HepG2 (cell line): ENCODE data around the gene TECTB. TPM values are rescaled to one million over a fixed set of nuclear protein-coding genes. Genes with fewer than 3 reads are reported as not detected.
A peak's percentile ranks its signal among the peaks of the same experiment; 100 is the strongest.

Experiments
- ATAC-seq: fragments of 200-7000 bp; cut with Tn5 transposase; 3 replicates; pipeline ENCODE4 v1.9.1; 2020; ENCODE audit warnings: mild to moderate bottlenecking, moderate library complexity
- BruUV-seq: library from RNA; stranded (reverse); fragments of 400-500 nt; replicated peaks from 2 replicates; lab custom pipeline; 2021; lab: Mats Ljungman, UMichigan
- CTCF ChIA-PET: fragments of 300-600 bp; formaldehyde crosslinking; extraction: SDS; loops from one replicate; lab custom pipeline; 2021; ENCODE audit warnings: low total read pairs, inconsistent platforms, low intra/inter-chr PET ratio; lab: Yijun Ruan, JAX
- POLR2A ChIA-PET: fragments of 350-600 bp; sonication (Branson Sonifier 250); formaldehyde crosslinking; loops from one replicate; lab custom pipeline; 2020; ENCODE audit warnings: antibody characterized with exemption, inconsistent platforms; lab: Yijun Ruan, JAX
- DNase-seq: peaks from one replicate; pipeline ENCODE4 v3.0.0-alpha.2; 2015; ENCODE audit warnings: low spot score
- FAIRE-seq: peaks from 3 replicates; lab custom pipeline; 2011; peaks lifted over from hg19 to GRCh38; lab: Jason Lieb, UNC
- H2AFZ ChIP-seq: one replicate; pipeline ENCODE4 v1.6.1; 2011; ENCODE audit warnings: low read length, inconsistent platforms
- H3K27ac ChIP-seq: fragments of 300-600 bp; 3 replicates; pipeline ENCODE4 v1.8.0; 2011; ENCODE audit warnings: mixed run types, mild to moderate bottlenecking, mixed read lengths, low read length, inconsistent platforms; ENCODE audit not compliant: insufficient read depth; ENCODE audit errors: extremely low read length
- H3K27me3 ChIP-seq, 2 experiments: fragments of 200-600 bp in 1 of 2; 2 replicates in 1 of 2; 3 replicates in 1 of 2; pipeline versions ENCODE4 v1.6.0 to v1.8.0; 2011; ENCODE audit warnings: low read length in 2 of 2, mild to moderate bottlenecking in 2 of 2, moderate library complexity in 2 of 2, inconsistent platforms in 1 of 2; ENCODE audit not compliant: insufficient read depth in 2 of 2, control insufficient read depth in 1 of 2
- H3K36me3 ChIP-seq, 2 experiments: fragments of 200-600 bp in 1 of 2; replicated peaks in 1 of 2; 2 replicates in 1 of 2; 3 replicates in 1 of 2; pipeline versions ENCODE4 v1.5.1 to v1.8.0; 2011; ENCODE audit warnings: low read length in 2 of 2, inconsistent platforms in 1 of 2; ENCODE audit not compliant: insufficient read depth in 2 of 2, control insufficient read depth in 1 of 2
- H3K4me1 ChIP-seq: 2 replicates; pipeline ENCODE4 v1.5.1; 2012; ENCODE audit warnings: low read length, inconsistent platforms; ENCODE audit not compliant: insufficient read depth
- H3K4me2 ChIP-seq: 2 replicates; pipeline ENCODE4 v1.6.0; 2011; ENCODE audit warnings: low read depth, low read length, inconsistent platforms
- H3K4me3 ChIP-seq, 3 experiments: fragments of 200-600 bp in 1 of 3; sonication (generic), shearing (Covaris generic) in 1 of 3; replicated peaks in 1 of 3; 2 replicates each; pipeline ENCODE4 v1.5.1; 2011 to 2016; ENCODE audit warnings: low read length in 3 of 3, inconsistent platforms in 2 of 3, low read depth in 2 of 3, mild to moderate bottlenecking in 2 of 3, control low read depth in 1 of 3, mixed read lengths in 1 of 3; ENCODE audit not compliant: insufficient read depth in 1 of 3
- H3K79me2 ChIP-seq: one replicate; pipeline ENCODE4 v1.6.1; 2011; ENCODE audit warnings: low read length, inconsistent platforms; ENCODE audit not compliant: insufficient read depth
- H3K9ac ChIP-seq: 2 replicates; pipeline ENCODE4 v1.6.0; 2011; ENCODE audit warnings: mild to moderate bottlenecking, low read depth, low read length, inconsistent platforms; ENCODE audit not compliant: insufficient read depth
- H3K9me3 ChIP-seq: 2 replicates; pipeline ENCODE4 v1.5.1; 2012; ENCODE audit warnings: mild to moderate bottlenecking, low read length
- H4K20me1 ChIP-seq: 2 replicates; pipeline ENCODE4 v1.6.0; 2011; ENCODE audit warnings: inconsistent platforms, mild to moderate bottlenecking, low read length, moderate library complexity; ENCODE audit not compliant: insufficient read depth
- ARID5B ChIP-seq: IDR thresholded peaks from 2 replicates; pipeline ENCODE4 v1.4.0; 2020; ENCODE audit warnings: mild to moderate bottlenecking, missing genetic modification reagents
- KAT8 ChIP-seq: IDR thresholded peaks from 2 replicates; pipeline ENCODE4 v1.6.1; 2016; ENCODE audit warnings: missing genetic modification reagents, missing compliant biosample characterization
- MIXL1 ChIP-seq: IDR thresholded peaks from 2 replicates; pipeline ENCODE4 v1.6.1; 2016
- MNT ChIP-seq: fragments of 450-650 bp; IDR thresholded peaks from 2 replicates; pipeline ENCODE4 v1.6.1; 2016
- PREB ChIP-seq: sonication (generic); formaldehyde crosslinking; IDR thresholded peaks from 2 replicates; pipeline ENCODE4 v1.4.0; 2020; ENCODE audit warnings: missing genetic modification reagents
- U2AF1 ChIP-seq: fragments of 200-400 bp; formaldehyde crosslinking; optimal IDR thresholded peaks from 2 replicates; pipeline ENCODE3; 2017; ENCODE audit warnings: mild to moderate bottlenecking, low read depth, low read length
- YY1 ChIP-seq: IDR thresholded peaks from 2 replicates; pipeline ENCODE4 v1.6.1; 2011; ENCODE audit warnings: low read length, low read depth, moderate library complexity, mild to moderate bottlenecking; ENCODE audit not compliant: insufficient read depth, insufficient replicate concordance
- ZNF589 ChIP-seq: sonication (generic); formaldehyde crosslinking; conservative IDR thresholded peaks from 2 replicates; pipeline ENCODE4 v1.8.0; 2022; ENCODE audit warnings: mild to moderate bottlenecking, moderate library complexity, missing genetic modification reagents
- WGBS: methylation state at CpG from one replicate; pipeline ENCODE4 v1.1.6; 2017; ENCODE audit warnings: low lambda C conversion rate; 5-methylcytosine and 5-hydroxymethylcytosine counted together
- in situ Hi-C: cut with HindIII; loops from 2 replicates; pipeline ENCODE4 v1.10.0; 2017; ENCODE audit warnings: low pct_unique_long_range_greater_than_20kb; ENCODE audit not compliant: extremely low pct_ligation_motif_present
- intact Hi-C: fragments of 100-400 bp; cut with micrococcal nuclease; formaldehyde crosslinking; loops from one replicate; pipeline ENCODE4 v1.10.0; 2022; ENCODE audit not compliant: unreplicated experiment
- polyA plus RNA-seq, 8 experiments: library from polyadenylated mRNA; depleted of rRNA in 3 of 8; stranded (reverse) in 7 of 8; unstranded in 1 of 8; fragments of >200 nt; fragmentation: Illumina TruSeq in 4 of 8; extraction: Trizol in 4 of 8; gene quantifications; 2 replicates each; pipeline versions ENCODE4 v1.2.1 to v1.2.3, GENCODE V29; 2011 to 2016; ENCODE audit warnings: low read depth in 4 of 8, missing spikeins in 1 of 8, mixed read lengths in 1 of 8; ENCODE audit not compliant: insufficient read depth in 1 of 8
- total RNA-seq, 5 experiments: library from RNA; depleted of rRNA; stranded (reverse); fragments of >200 nt; fragmentation: Illumina TruSeq; extraction: Trizol; gene quantifications; 2 replicates each; pipeline ENCODE4 v1.2.3, GENCODE V29; 2016; ENCODE audit warnings: low read depth in 1 of 5
- TF ChIP-seq, protein P1 (sequence below): sonication (generic); formaldehyde crosslinking; IDR thresholded peaks from 2 replicates; pipeline ENCODE4 v1.4.0; 2020; ENCODE audit warnings: missing genetic modification reagents
- TF ChIP-seq, protein P2 (sequence below): sonication (generic); formaldehyde crosslinking; IDR thresholded peaks from 2 replicates; pipeline ENCODE4 v1.5.0; 2020; ENCODE audit warnings: missing genetic modification reagents, mild to moderate bottlenecking, borderline replicate concordance
- TF ChIP-seq, protein P3 (sequence below): sonication (generic); formaldehyde crosslinking; IDR thresholded peaks from 2 replicates; pipeline ENCODE4 v1.8.0; 2022; ENCODE audit warnings: mild to moderate bottlenecking, missing genetic modification reagents; ENCODE audit not compliant: insufficient replicate concordance

TECTB gene
- total and polyA plus RNA-seq, 2 of the 13 experiments (the other 11 are each of a cell fraction or from before 2014, with no cell fraction given), result 0.78 to 1.8 TPM

DNA sequence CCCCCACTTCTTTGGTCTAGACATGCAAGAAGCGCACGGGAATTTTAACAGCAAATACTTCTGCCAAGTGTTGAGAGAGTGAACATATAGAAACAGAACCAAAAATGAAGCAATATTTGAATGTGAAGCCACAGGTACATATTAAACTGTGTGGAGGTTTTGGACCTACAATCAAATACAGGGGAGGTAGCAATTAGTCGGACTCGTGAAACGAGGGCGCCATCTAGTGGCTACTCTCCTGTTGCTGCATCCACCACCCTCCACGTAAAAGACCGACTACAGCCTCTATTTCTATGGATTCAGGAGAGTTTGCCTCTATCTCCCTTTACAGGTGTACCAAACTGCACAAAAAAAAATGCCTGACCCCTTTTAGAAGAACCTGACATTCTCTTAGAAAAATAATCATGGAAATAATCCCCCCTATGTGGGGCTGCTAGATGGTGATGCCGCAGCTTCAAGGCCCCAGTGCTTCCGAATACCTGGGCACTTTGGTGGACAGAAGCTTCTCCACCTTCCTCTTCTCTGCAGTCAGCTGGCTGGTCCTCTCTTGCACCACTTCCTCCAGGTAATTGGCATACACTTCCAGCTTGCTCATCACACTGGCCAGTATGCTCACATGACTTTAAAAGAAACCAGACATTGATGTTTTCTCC, 31.7 kb downstream of the TECTB start:
- peak; percentile 71 for FAIRE-seq
- H3K4me1 ChIP-seq, result peaks cover 47% of the 10 kb centered on the region
- H3K9me3 ChIP-seq, result no peaks in the 10 kb centered on the region
- BruUV-seq, result no TSS peak
- no peak overlapping the region for H3K4me3 ChIP-seq
- 36% methylated on average over 9 of the region's 10 CpGs for WGBS
- H3K4me2 ChIP-seq, result 0 out of 2 replicates have a peak overlapping the region, but pooled peaks have one; percentile 16
- CTCF ChIA-PET, result interaction anchor here (0.6 to 2.4 kb wide), 5 partner anchors 120 to 1322 kb away, joined by 3 to 14 read pairs (median 8); no protein-coding TSS in a partner anchor
- H2AFZ ChIP-seq, result no peak overlapping the region
- H3K36me3 ChIP-seq, result no peaks in the 10 kb centered on the region
- in situ Hi-C loops, result loop anchor here (5.0 to 25.0 kb wide), 3 partner anchors 178 to 1228 kb away; partner anchors contain the start of gene ADRA2A
- no peak overlapping the region for H3K27ac ChIP-seq
- no peak overlapping the region for H3K9ac ChIP-seq
- no peaks in the 10 kb centered on the region for H3K27me3 ChIP-seq
- peak; percentile 95 for ATAC-seq
- no peaks in the 10 kb centered on the region for H4K20me1 ChIP-seq
- peak; percentile 64 for DNase-seq
- intact Hi-C loops, result loop anchor here (1.0 to 10.0 kb wide), 7 partner anchors 120 to 953 kb away; no protein-coding TSS in a partner anchor
- POLR2A ChIA-PET, result no interaction called here
- no peaks in the 10 kb centered on the region for H3K79me2 ChIP-seq
- TF ChIP-seq YY1 (no peak), MNT (no peak), U2AF1 (no peak), PREB (no peak), ZNF589 (CRISPR knock-in tag) (no peak), MIXL1 (CRISPR knock-in tag) (no peak; the same call in 1 of the 2 replicates), ARID5B (CRISPR knock-in tag) (0 out of 2 replicates have a peak, but pooled peaks have one; percentile 23), KAT8 (CRISPR knock-in tag) (0 out of 2 replicates have a peak, but pooled peaks have one; percentile 25)
- TF ChIP-seq, protein P1, sequence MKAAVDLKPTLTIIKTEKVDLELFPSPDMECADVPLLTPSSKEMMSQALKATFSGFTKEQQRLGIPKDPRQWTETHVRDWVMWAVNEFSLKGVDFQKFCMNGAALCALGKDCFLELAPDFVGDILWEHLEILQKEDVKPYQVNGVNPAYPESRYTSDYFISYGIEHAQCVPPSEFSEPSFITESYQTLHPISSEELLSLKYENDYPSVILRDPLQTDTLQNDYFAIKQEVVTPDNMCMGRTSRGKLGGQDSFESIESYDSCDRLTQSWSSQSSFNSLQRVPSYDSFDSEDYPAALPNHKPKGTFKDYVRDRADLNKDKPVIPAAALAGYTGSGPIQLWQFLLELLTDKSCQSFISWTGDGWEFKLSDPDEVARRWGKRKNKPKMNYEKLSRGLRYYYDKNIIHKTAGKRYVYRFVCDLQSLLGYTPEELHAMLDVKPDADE (CRISPR knock-in tag), result no peak
- TF ChIP-seq, protein P2, sequence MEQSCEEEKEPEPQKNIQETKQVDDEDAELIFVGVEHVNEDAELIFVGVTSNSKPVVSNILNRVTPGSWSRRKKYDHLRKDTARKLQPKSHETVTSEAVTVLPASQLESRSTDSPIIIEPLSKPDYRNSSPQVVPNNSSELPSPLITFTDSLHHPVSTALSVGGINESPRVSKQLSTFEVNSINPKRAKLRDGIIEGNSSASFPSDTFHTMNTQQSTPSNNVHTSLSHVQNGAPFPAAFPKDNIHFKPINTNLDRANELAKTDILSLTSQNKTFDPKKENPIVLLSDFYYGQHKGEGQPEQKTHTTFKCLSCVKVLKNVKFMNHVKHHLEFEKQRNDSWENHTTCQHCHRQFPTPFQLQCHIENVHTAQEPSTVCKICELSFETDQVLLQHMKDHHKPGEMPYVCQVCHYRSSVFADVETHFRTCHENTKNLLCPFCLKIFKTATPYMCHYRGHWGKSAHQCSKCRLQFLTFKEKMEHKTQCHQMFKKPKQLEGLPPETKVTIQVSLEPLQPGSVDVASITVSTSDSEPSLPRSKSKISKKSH (CRISPR knock-in tag), result no peak
- TF ChIP-seq, protein P3, sequence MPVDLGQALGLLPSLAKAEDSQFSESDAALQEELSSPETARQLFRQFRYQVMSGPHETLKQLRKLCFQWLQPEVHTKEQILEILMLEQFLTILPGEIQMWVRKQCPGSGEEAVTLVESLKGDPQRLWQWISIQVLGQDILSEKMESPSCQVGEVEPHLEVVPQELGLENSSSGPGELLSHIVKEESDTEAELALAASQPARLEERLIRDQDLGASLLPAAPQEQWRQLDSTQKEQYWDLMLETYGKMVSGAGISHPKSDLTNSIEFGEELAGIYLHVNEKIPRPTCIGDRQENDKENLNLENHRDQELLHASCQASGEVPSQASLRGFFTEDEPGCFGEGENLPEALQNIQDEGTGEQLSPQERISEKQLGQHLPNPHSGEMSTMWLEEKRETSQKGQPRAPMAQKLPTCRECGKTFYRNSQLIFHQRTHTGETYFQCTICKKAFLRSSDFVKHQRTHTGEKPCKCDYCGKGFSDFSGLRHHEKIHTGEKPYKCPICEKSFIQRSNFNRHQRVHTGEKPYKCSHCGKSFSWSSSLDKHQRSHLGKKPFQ (CRISPR knock-in tag), result no peak
